Measurements from ENCODE around the gene CEP162.
A peak's percentile ranks its signal among the peaks of the same experiment; 100 is the strongest.
"Not testable (repeated sequence)": the region's sequence is repeated elsewhere in the genome, so short reads cannot be mapped to it uniquely, and the experiment has no call there.

CEP162 gene

DNA sequence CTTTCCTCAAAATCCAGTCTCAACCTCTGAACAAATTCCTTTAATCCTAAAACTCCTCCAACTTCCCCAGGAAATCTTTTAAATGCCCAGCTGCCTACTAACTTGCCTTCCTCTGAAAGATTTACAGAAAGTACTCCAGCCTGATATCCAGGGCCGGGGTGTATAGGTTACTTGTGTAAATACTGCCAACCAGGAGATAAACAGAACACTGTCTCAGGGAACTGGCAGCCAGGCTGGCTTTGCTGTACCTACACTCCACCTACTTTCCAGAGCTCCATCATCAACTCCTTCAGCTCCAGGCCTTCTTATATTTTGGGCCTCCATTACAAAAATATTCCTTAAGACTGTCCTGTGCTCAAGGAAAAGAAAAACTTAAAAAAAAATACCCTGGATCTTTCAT, 85.9 kb downstream of the CEP162 start:
- H3K4me3 ChIP-seq (ENCODE audit: low read depth, low read length) = no peak overlapping the region
- in situ Hi-C loops (cut with HindIII; ENCODE audit: low sequenced_read_pairs) = no loop called here
- DNase-seq (ENCODE audit: low read depth) = no peak
- TF ChIP-seq, protein P1, sequence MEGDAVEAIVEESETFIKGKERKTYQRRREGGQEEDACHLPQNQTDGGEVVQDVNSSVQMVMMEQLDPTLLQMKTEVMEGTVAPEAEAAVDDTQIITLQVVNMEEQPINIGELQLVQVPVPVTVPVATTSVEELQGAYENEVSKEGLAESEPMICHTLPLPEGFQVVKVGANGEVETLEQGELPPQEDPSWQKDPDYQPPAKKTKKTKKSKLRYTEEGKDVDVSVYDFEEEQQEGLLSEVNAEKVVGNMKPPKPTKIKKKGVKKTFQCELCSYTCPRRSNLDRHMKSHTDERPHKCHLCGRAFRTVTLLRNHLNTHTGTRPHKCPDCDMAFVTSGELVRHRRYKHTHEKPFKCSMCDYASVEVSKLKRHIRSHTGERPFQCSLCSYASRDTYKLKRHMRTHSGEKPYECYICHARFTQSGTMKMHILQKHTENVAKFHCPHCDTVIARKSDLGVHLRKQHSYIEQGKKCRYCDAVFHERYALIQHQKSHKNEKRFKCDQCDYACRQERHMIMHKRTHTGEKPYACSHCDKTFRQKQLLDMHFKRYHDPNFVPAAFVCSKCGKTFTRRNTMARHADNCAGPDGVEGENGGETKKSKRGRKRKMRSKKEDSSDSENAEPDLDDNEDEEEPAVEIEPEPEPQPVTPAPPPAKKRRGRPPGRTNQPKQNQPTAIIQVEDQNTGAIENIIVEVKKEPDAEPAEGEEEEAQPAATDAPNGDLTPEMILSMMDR (IDR thresholded peaks at IDR 0.05; ENCODE audit: low read depth, low read length, missing control alignments) = no peak

DNA sequence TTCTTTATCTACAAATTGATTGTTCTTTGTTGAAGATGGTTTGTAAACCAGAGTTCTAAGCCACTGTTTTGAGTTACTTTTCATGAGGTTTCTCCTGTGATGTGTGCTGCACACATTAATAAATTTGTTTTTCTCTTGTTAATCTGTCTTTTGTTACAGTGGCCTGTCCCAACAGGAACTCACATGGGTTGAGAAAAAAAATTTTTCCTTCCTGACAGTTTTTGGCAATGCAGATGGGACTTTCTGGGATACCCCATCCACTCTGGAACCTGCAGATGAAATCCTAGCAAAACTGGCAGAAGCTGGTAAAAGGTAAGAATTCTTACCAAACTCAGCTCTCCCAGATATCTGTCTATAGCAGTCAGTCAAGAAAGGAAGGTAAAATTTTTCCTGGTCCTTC, 88.1 kb downstream of the CEP162 start:
- in situ Hi-C loops (cut with HindIII; ENCODE audit: low sequenced_read_pairs) = no loop called here
- no peak for DNase-seq (ENCODE audit: low read depth)
- TF ChIP-seq, protein P1 (IDR thresholded peaks at IDR 0.05; ENCODE audit: low read depth, low read length, missing control alignments) = no peak
- no peak overlapping the region for H3K4me3 ChIP-seq (ENCODE audit: low read depth, low read length)

DNA sequence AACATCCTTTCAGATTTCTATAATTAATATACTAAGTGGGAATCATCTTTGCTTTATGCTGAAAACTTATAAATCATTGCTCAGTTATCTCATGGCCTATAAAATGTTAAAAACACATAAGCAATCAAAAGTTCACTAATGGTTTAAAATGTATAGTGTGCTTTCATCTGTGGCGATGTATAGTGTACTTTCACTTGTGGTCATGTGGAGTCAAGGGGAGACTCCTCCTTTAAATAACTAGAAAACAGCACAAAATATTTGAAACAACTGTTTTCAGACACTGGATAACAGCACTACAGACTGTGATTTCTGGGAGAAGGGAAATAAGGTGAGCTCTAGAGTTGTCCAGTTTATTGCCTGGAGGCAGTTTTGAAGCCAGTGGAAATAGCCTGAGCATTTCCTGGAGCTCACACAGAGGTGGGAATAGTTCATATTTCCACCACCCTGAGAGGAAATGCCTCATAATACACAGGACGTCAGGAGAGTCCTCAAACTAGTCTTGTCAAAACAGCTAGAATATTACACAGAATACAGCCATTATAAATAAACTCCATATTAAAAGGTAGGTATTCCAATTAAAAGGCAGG, 89.4 kb downstream of the CEP162 start:
- TF ChIP-seq, protein P1 (IDR thresholded peaks at IDR 0.05; ENCODE audit: low read depth, low read length, missing control alignments) = no peak
- H3K4me3 ChIP-seq (ENCODE audit: low read depth, low read length) = no peak overlapping the region
- in situ Hi-C loops (cut with HindIII; ENCODE audit: low sequenced_read_pairs) = no loop called here
- DNase-seq (ENCODE audit: low read depth) = peak; percentile 13

DNA sequence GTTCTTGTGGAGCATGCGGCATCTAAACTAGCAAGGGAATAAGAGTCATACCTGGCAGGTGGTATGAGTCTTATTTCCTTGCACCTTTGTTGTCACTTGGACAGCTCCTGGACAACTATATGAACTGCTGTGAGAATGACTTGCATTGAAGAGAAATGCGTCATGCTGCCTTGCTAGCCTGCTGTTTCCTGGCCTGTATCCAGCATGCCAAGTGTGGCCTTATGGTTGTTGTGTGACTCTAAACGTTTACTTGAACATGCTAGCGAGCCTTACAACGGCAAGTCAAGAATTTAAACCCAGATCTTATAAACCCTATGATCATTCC, 90.4 kb downstream of the CEP162 start:
- in situ Hi-C loops (cut with HindIII; ENCODE audit: low sequenced_read_pairs) = no loop called here
- H3K4me3 ChIP-seq (ENCODE audit: low read depth, low read length) = no peak overlapping the region
- TF ChIP-seq, protein P1 (IDR thresholded peaks at IDR 0.05; ENCODE audit: low read depth, low read length, missing control alignments) = no peak
- DNase-seq (ENCODE audit: low read depth) = peak; percentile 86

DNA sequence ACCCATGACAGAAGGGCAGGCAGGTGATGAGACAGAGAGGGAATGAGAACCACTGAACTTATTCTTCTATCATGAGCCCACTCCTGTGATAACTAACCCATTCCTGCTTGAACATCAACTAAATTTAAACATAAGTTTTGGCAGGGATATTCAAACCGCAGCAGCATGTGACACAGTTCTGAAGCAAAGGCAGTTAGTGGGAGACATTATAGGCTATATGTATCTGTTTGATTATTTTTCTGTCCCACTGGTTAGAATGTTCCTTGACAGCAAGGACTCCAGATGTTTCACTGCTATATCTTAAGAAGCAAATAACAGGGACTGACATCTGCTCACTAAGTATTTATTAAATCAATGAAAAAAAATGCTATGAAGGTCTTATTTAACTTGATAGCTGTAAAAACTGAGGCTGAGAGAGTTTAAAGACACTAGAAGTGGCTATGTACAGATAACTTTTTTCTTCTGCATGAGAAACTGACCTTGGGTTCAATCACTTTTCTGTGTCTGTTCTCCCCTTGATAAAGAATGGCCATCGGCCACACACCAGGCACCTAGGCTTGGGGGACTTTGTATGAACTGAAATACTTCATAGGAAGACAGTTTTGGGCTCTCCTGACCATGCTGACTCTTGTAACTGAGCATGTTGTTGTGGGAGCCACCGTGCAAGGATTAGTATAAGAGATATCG, 90.9 kb downstream of the CEP162 start:
- no peak overlapping the region for H3K4me3 ChIP-seq (ENCODE audit: low read depth, low read length)
- TF ChIP-seq, protein P1 (IDR thresholded peaks at IDR 0.05; ENCODE audit: low read depth, low read length, missing control alignments) = no peak
- DNase-seq (ENCODE audit: low read depth) = no peak
- in situ Hi-C loops (cut with HindIII; ENCODE audit: low sequenced_read_pairs) = no loop called here

DNA sequence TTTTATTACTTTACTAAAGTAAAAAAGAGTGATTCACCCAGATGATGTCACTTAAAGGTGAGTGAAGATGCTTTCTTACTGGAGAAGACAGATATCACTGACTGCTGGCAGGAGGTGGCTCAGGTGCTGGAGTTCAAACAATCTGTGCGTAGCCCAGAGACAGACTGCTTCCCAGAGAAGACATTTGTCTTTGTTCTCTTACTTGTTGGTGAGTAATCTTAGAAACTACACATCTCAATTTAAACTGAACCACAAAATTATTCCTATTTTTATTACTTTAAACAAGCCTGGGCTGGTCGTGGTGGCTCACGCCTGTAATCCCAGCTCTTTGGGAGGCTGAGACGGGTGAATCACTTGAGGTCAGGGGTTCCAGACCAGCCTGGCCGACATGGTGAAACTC, 92.2 kb downstream of the CEP162 start:
- in situ Hi-C loops (cut with HindIII; ENCODE audit: low sequenced_read_pairs) = no loop called here
- no peak overlapping the region for H3K4me3 ChIP-seq (ENCODE audit: low read depth, low read length)
- DNase-seq (ENCODE audit: low read depth) = no peak
- TF ChIP-seq, protein P1 (IDR thresholded peaks at IDR 0.05; ENCODE audit: low read depth, low read length, missing control alignments) = no peak

DNA sequence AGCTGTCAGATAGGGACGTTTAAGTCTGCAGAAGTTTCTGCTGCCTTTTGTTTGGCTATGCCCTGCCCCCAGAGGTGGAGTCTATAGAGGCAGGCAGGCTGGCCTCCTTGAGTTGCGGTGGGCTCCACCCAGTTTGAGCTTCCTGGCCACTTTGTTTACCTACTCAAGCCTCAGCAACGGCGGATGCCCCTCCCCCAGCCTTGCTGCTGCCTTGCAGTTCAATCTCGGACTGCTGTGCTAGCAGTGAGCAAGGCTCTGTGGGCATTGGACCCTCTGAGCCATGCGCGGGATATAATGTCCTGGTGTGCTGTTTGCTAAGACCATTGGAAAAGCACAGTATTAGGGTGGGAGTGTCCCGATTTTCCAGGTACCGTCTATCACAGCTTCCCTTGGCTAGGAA, 94.1 kb downstream of the CEP162 start:
- in situ Hi-C loops (cut with HindIII; ENCODE audit: low sequenced_read_pairs); H3K4me3 ChIP-seq (ENCODE audit: low read depth, low read length); DNase-seq (ENCODE audit: low read depth): not testable (repeated sequence)

DNA sequence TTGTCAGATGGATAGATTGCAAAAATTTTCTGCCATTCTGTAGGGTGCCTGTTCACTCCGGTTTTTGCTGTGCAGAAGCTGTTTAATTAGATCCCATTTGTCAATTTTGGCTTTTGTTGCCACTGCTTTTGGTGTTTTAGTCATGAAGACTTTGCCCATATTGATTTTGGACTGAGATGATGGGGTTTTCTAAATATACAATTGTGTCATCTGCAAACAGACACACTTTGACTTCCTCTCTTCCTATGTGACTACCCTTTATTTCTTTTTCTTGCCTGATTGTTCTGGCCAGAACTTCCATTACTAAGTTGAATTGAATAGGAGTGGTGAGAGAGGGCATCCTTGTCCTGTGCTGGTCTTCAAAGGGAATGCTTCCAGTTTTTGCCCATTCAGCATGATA, 97.9 kb downstream of the CEP162 start:
- H3K4me3 ChIP-seq (ENCODE audit: low read depth, low read length); DNase-seq (ENCODE audit: low read depth); in situ Hi-C loops (cut with HindIII; ENCODE audit: low sequenced_read_pairs): not testable (repeated sequence)
